DMS 273 (cell line): ENCODE data around the gene RABL2B.
"Not testable (repeated sequence)": the region's sequence is repeated elsewhere in the genome, so short reads cannot be mapped to it uniquely, and the experiment has no call there.

Source experiments
- DNase-seq: peaks from one replicate; lab custom pipeline; 2025; ENCODE audit not compliant: unreplicated experiment; lab: John Stamatoyannopoulos, UW

RABL2B gene

DNA sequence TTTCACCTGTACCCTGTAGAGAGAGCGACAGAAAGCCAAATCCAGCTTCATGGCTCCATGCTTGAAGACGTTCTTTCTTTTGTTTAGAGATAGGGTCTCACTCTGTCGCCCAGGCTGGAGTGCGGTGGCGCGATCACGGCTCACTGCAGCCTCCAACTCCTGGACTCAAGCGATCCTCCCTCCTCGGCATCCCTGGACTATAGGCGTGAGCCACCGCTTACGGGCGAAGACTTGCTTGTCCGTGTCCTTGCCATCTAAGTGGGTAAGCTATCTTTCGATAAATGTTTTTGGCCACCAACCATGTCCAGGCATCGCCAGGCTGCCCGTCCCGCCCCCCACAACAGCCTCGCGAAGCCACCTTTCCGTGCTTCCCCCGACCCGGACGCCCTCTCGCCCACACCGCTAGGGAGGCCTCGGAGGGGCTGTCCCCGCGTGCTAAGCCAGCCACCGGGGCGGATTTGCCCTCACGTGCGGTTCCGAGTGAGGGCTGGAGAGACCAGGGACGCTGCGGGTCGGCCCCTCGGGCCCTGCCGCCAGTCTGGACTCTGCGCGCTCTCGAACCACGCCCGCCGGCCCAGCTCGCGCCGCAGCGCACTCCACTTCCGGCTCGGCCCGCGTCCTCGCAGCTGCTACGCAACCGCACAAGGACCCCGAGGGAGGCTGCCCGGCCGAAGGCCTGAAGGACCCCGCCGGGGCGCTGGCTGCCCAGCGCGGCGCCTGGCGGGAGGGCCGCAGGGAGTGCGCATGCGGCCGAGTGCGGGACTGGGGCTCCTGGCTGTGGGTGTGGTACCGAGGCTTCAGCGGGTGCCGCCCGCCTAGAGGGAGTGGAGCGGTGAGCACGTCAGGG is at the start of gene RABL2B:
Gene RABL2B, minus strand, starts transcription at position 604 of the 847 bp plus-strand sequence. CDS start 1,342 bp downstream, outside the sequence.
- peak; percentile 88 for DNase-seq

- DNase-seq, result not testable (repeated sequence)
Measured at GRCh38 chr22:50786936-50787335, 3.5 kb upstream of the RABL2B start.

DNA sequence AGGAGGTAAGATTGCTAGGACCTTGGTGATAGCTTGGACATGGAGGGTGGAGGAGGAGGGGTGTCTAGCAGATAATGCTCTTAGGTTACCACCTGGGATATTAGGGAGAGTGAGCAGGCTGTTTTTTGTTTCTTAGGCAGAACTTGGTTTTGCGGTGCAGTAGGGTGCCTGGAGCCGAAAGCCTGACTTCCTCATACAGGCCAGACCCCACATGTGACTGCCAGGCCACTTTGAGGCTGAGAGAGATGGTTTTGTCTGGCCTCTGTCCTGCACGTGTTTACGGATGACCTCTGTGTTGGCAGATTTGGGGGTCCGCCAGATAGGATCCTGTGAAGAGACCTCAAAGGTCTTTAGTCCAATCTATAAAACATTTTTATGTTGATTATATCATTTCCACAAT is 1.9 kb upstream of the RABL2B start:
- not testable (repeated sequence) for DNase-seq

- not testable (repeated sequence) for DNase-seq
Measured at GRCh38 chr22:50783880-50784276, 442 bp upstream of the RABL2B start.

DNA sequence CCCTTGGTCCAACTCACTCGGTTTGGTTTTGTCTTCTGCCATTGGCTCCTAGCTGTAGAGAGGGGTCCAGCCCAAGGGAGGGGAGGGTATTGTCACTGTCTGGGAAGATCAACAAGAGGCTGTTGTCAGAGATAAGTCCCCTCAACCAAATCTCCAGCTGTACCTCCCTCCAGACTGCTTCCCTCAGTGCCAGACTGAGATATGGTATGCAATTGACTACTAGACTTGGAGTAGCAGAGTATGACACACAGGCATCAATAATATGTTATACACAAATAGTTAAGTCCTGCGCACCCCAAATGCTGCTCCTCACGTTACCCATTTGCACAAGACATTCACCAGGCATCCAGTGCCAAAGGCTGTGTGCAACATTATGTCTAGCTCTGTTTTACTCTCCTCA is 1.2 kb downstream of the RABL2B start:
- DNase-seq, result not testable (repeated sequence)

- not testable (repeated sequence) for DNase-seq
Measured at GRCh38 chr22:50780244-50780643, 3.2 kb downstream of the RABL2B start.

GRCh38 chr22:50777631-50778030 is 5.8 kb downstream of the RABL2B start:
- DNase-seq, result not testable (repeated sequence)

DNA sequence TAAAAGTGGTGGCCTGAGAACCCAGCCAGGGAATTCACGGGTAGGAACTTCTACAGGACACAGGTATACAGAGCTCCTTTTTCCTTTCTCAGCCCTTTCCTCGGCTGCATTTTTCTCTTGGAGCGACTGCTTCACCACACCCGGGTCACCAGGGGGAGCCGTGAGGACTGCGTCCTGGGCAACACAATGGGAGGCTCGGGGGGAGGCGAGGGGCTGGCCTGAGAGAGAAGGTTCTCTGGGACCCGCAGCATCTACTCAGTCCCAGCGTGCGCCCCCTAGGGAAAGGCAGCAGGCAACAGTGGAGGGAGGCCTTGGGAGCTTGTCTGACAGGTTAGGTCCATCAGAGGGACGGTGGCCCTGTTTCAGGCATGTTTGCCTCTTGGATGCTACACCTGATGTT is 8.3 kb downstream of the RABL2B start:
- DNase-seq, result peak; percentile 75

DNA sequence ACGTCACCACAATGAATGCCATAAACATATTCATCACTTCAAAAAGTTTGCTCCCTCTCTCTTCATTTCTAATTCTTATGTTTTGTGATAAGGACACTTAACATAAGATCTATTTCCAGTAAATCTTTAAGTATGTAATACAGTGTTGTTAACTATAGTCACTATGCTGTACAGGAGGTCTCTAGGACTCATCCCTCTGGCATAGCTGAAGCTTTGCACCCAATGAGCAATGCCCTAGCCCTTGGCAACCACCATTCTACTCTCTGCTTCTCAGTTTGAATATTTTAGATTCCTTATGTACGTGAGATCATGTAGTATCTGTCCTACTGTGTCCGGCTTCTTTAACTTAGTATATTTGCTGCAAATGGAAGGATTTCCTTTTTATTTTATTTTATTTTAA is 19.1 kb downstream of the RABL2B start:
- DNase-seq, result not testable (repeated sequence)

GRCh38 chr22:50761829-50762228 is 21.6 kb downstream of the RABL2B start:
- DNase-seq, result not testable (repeated sequence)

- not testable (repeated sequence) for DNase-seq
Measured at GRCh38 chr22:50759597-50760341, 23.7 kb downstream of the RABL2B start.

- DNase-seq, result peak; percentile 28
Measured at GRCh38 chr22:50756949-50757491, 26.4 kb downstream of the RABL2B start.

DNA sequence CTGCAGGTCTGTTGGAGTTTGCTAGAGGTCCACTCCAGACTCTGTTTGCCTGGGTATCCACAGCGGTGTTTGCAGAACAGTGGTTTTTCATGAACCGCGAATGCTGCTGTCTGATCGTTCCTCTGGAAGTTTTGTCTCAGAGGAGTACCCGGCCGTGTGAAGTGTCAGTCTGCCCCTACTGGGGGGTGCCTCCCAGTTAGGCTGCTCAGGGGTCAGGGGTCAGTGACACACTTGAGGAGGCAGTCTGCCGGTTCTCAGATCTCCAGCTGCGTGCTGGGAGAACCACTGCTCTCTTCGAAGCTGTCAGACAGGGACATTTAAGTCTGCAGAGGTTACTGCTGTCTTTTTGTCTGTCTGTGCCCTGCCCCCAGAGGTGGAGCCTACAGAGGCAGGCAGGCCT is 27.0 kb downstream of the RABL2B start:
- not testable (repeated sequence) for DNase-seq

DNA sequence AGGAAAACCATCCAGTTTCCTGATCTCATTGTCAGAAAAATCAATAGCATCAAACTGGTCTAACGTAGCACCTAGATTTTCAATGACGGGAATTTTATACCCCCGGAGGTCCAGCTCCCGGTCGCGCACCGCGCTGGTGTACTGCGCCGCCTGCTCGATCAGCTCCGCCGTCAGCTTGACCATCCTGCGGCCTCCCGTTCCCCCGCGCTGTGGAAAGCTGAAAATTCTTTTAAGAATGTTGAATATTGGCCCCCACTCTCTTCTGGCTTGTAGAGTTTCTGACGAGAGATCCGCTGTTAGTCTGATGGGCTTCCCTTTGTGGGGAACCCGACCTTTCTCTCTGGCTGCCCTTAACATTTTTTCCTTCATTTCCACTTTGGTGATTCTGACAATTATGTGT is 28.2 kb downstream of the RABL2B start:
- DNase-seq, result not testable (repeated sequence)

DNA sequence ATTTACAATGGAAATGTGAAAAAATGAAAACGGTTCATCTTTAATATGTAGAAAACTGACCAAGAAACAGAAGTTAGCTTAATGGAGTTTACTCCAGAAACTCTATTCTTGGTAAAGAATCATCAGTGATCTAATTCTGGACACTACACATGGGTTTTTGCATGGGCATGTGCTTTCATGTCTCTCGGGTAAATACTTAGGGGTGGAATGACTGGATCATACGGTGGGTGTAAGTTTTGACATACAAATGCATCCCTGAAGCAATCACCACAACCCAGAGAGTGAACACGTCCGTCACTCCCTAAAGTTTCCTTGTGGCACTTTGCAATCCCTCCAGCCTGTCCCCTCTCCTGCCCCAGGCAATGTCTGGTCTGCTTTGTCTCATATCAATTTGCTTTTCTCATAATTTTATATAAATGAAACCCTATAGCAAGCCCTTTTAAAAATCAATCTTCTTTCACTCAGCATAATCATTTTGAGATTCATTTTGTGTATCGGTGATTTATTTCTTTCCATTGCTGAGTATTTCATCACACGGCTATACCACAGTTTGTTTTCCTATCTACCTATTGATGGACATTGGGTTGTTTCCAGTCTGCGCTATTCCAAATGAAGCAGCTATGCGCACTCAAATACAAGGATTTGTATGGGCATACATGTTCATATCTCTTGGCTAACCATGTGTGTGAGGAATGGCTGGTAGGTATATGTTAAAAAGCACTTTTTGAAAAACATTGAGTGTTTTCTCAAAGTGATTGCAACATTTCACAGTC is 33.9 kb downstream of the RABL2B start:
- not testable (repeated sequence) for DNase-seq

- not testable (repeated sequence) for DNase-seq
Measured at GRCh38 chr22:50748630-50749029, 34.8 kb downstream of the RABL2B start.

- not testable (repeated sequence) for DNase-seq
Measured at GRCh38 chr22:50747521-50747920, 35.9 kb downstream of the RABL2B start.

GRCh38 chr22:50744424-50744823 is 39.0 kb downstream of the RABL2B start:
- not testable (repeated sequence) for DNase-seq

DNA sequence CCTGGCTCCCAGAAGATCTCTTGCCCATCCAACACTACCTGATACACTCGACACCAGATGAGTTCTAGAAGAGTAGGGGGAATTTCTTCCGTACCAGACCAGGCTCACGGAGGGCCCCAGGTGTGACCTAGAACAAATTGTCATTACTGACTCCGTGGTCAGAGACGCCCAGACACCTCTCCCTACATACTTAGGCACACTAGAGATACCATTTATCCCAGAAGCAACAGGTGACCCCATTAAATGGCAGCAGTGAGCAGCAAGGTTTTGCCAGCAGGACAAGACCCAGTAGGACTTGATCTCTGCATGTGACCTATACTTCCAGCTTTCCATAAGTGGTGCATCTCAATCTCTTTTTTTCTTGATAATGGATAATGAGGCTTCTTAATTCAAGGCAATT is 42.7 kb downstream of the RABL2B start:
- not testable (repeated sequence) for DNase-seq

- DNase-seq, result no peak
Measured at GRCh38 chr22:50739894-50740293, 43.5 kb downstream of the RABL2B start.

DNA sequence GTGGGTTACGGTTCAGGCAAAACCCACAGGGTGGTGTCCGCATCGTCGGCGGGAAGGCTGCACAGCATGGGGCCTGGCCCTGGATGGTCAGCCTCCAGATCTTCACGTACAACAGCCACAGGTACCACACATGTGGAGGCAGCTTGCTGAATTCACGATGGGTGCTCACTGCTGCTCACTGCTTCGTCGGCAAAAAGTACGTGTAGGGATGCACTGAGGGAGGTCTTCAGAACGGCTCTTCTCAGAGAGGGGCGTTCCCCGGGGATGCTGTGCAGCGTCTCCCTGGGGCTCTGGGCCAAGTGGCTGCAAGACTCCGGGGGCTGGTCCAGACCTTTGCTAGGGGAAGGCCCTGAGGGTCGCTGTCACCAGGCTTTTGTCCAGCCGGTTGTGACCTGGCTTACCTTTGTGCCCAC is 44.2 kb downstream of the RABL2B start:
- DNase-seq, result no peak
